Breast epithelium (tissue), 4 donors: ENCODE results near the gene PPP2R3B. TPM values are rescaled to one million over a fixed set of nuclear protein-coding genes. Genes with fewer than 3 reads are reported as not detected.

Experiments
- DNase-seq, 2 donors: peaks; one replicate each; pipeline ENCODE4 v3.0.0-alpha.2; 2019; ENCODE audit warnings: low spot score in 2 of 2
- H3K27ac ChIP-seq, 2 donors: fragments of 200-600 bp; sonication (generic) in 1 of 2; one replicate each; pipeline ENCODE4 v1.5.1; 2016 to 2019; ENCODE audit warnings: mild to moderate bottlenecking in 1 of 2
- H3K27me3 ChIP-seq, 2 donors: fragments of 200-600 bp; sonication (generic) in 1 of 2; one replicate each; pipeline versions ENCODE4 v1.5.1 to v1.6.0; 2017 to 2019; ENCODE audit warnings: control low read depth in 1 of 2, mild to moderate bottlenecking in 1 of 2
- H3K36me3 ChIP-seq: fragments of 200-600 bp; one replicate; pipeline ENCODE4 v1.5.1; 2019
- H3K4me1 ChIP-seq, 2 donors: fragments of 200-600 bp; sonication (generic); one replicate each; pipeline ENCODE4 v1.5.1; 2016 to 2019; ENCODE audit warnings: control low read depth in 1 of 2
- H3K4me3 ChIP-seq, 3 donors: fragments of 200-600 bp; sonication (generic); 1 replicate in 2 of 3; 2 replicates in 1 of 3; pipeline ENCODE4 v1.5.1; 2016 to 2019; ENCODE audit warnings: mild to moderate bottlenecking in 3 of 3, moderate library complexity in 2 of 3
- H3K9me3 ChIP-seq, 2 donors: fragments of 200-600 bp; sonication (generic) in 1 of 2; one replicate each; pipeline ENCODE4 v1.5.1; 2016 to 2019; ENCODE audit warnings: control low read depth in 1 of 2
- CTCF ChIP-seq, 3 donors: fragments of 450-650 bp; IDR thresholded peaks; one replicate each; pipeline ENCODE4 v1.5.1; 2016 to 2017; ENCODE audit warnings: antibody characterized with exemption in 3 of 3, mild to moderate bottlenecking in 3 of 3, moderate library complexity in 3 of 3
- POLR2A ChIP-seq: fragments of 450-650 bp; IDR thresholded peaks from one replicate; pipeline ENCODE4 v1.6.1; 2016; ENCODE audit warnings: antibody characterized with exemption, mild to moderate bottlenecking, moderate library complexity
- POLR2AphosphoS5 ChIP-seq, 3 donors: sonication (generic); formaldehyde crosslinking; IDR thresholded peaks; one replicate each; pipeline ENCODE4 v1.6.1; 2017; ENCODE audit warnings: antibody characterized with exemption in 3 of 3
- intact Hi-C: fragments of 100-400 bp; cut with DNase I; formaldehyde crosslinking; loops from one replicate; pipeline ENCODE4 v1.15.1; 2023; ENCODE audit warnings: low total_unique reads
- total RNA-seq, 3 donors: library from RNA; depleted of rRNA; stranded (reverse); fragments of >200 nt; gene quantifications; one replicate each; pipeline ENCODE4 v1.1.0, GENCODE V29; 2016

Gene PPP2R3B
- total RNA-seq, 3 donors from 2014 or later, result 10.4 to 23.3 (median 23.1) TPM

- Histone ChIP-seq H3K4me3 (peak overlapping the region; percentile 81 to 100 (median 95)), H3K9me3 (no peaks in the 10 kb centered on the region), H3K27ac (peak overlapping the region; percentile 80 to 94), H3K4me1 (peaks cover 0 to 10% of the 10 kb centered on the region in 2 donors), H3K27me3 (no peaks in the 10 kb centered on the region), H3K36me3 (no peaks in the 10 kb centered on the region)
- intact Hi-C loops, result no loop called here
- peak in 1 of 2 donors; percentile 51 for DNase-seq
- no peak for TF ChIP-seq CTCF (IDR thresholded peaks at IDR 0.05)
- TF ChIP-seq POLR2A, result no peak
- no peak for TF ChIP-seq POLR2AphosphoS5 (IDR thresholded peaks at IDR 0.05)
These were observed 67.1 kb downstream of the PPP2R3B start for GRCh38 chrX:319579-320125.

- Histone ChIP-seq H3K27ac (peak within 1 kb of the TSS; percentile 94 to 100), H3K9me3 (no peaks in the 10 kb centered on the region), H3K36me3 (no peaks in the 10 kb centered on the region), H3K4me1 (peaks cover 0 to 10% of the 10 kb centered on the region in 2 donors), H3K4me3 (peak within 1 kb of the TSS; percentile 81 to 100 (median 95)), H3K27me3 (no peaks in the 10 kb centered on the region)
- peak; percentile 100 for DNase-seq
- intact Hi-C loops, result no loop called here
- TF ChIP-seq POLR2A (no peak), POLR2AphosphoS5 (IDR thresholded peaks at IDR 0.05) (peak; percentile 41 to 72 (median 65)), CTCF (IDR thresholded peaks at IDR 0.05) (peak in 1 of 3 donors; percentile 9)
These were observed 67.7 kb downstream of the PPP2R3B start, which contains the start of gene GTPBP6 for GRCh38 chrX:318739-319578. Gene GTPBP6 (minus strand): TSS chrX:318796. CDS start chrX:318787, 9 bp downstream.

- DNase-seq, result peak; percentile 99 to 100
- Histone ChIP-seq H3K9me3 (no peaks in the 10 kb centered on the region), H3K4me1 (peaks cover 0 to 10% of the 10 kb centered on the region in 2 donors), H3K27me3 (no peaks in the 10 kb centered on the region), H3K27ac (peak overlapping the region; percentile 94 to 100), H3K36me3 (no peaks in the 10 kb centered on the region), H3K4me3 (peak overlapping the region; percentile 81 to 100 (median 95))
- TF ChIP-seq CTCF (IDR thresholded peaks at IDR 0.05) (peak in 1 of 3 donors; percentile 23), POLR2A (peak; percentile 49), POLR2AphosphoS5 (IDR thresholded peaks at IDR 0.05) (peak in 1 of 3 donors; percentile 67)
- intact Hi-C loops, result no loop called here
These were observed 68.5 kb downstream of the PPP2R3B start for GRCh38 chrX:318068-318738.

- intact Hi-C loops, result no loop called here
- H3K27ac ChIP-seq, result peak overlapping the region; percentile 94 to 100
- peak overlapping the region; percentile 81 to 100 (median 95) for H3K4me3 ChIP-seq
- peak in 1 of 2 donors; percentile 12 for DNase-seq
- H3K9me3 ChIP-seq, result no peaks in the 10 kb centered on the region
- no peaks in the 10 kb centered on the region for H3K27me3 ChIP-seq
- no peak for TF ChIP-seq CTCF (IDR thresholded peaks at IDR 0.05)
- no peak for TF ChIP-seq POLR2A
- TF ChIP-seq POLR2AphosphoS5 (IDR thresholded peaks at IDR 0.05), result no peak
- peaks cover 0 to 10% of the 10 kb centered on the region in 2 donors for H3K4me1 ChIP-seq
- no peaks in the 10 kb centered on the region for H3K36me3 ChIP-seq
These were observed 69.2 kb downstream of the PPP2R3B start for GRCh38 chrX:317424-318067.
